PC-9 (cell line): ENCODE measurements around the gene METTL13.

Experiments
- EZH2 ChIP-seq: fragments of 200-600 bp; sonication (generic); IDR thresholded peaks from 2 replicates; pipeline ENCODE4 v1.8.0; 2017; ENCODE audit warnings: antibody characterized with exemption, low read depth
- TF ChIP-seq, protein P1 (sequence below): fragments of 200-600 bp; sonication (generic); conservative IDR thresholded peaks from 2 replicates; pipeline ENCODE4 v1.6.1; 2017; ENCODE audit warnings: mixed run types, antibody characterized with exemption, mild to moderate bottlenecking, moderate library complexity

DNA sequence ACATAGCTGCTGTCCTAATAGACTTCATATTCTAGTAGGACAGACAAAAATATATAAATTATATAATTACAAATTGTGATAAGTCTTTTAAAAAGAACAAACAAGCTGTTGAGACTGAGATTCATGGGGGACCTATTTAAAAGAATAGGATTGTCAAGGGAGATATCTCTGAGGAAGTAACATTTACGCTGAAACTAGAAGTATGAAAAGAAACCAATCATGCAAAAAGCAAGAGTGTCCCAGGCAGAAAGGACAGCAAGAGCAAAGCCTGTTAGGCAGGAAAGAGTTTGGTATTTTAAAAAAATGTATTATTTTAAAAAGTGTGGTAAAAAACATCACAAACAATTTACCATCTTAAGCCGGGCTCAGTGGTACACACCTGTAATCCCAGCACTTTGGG lies 9.1 kb upstream of the METTL13 start:
- TF ChIP-seq, protein P1, sequence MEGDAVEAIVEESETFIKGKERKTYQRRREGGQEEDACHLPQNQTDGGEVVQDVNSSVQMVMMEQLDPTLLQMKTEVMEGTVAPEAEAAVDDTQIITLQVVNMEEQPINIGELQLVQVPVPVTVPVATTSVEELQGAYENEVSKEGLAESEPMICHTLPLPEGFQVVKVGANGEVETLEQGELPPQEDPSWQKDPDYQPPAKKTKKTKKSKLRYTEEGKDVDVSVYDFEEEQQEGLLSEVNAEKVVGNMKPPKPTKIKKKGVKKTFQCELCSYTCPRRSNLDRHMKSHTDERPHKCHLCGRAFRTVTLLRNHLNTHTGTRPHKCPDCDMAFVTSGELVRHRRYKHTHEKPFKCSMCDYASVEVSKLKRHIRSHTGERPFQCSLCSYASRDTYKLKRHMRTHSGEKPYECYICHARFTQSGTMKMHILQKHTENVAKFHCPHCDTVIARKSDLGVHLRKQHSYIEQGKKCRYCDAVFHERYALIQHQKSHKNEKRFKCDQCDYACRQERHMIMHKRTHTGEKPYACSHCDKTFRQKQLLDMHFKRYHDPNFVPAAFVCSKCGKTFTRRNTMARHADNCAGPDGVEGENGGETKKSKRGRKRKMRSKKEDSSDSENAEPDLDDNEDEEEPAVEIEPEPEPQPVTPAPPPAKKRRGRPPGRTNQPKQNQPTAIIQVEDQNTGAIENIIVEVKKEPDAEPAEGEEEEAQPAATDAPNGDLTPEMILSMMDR: no peak
- TF ChIP-seq EZH2: no peak
